ENCODE data around the gene TOR1AIP2. TPM values are rescaled to one million over a fixed set of nuclear protein-coding genes. Genes with fewer than 3 reads are reported as not detected.

The TOR1AIP2 gene
- total RNA-seq, 1 experiment from 2014 or later: 142 TPM

GRCh38 chr1:179867493-179868330, 9.9 kb downstream of the TOR1AIP2 start:
- peaks cover 65% of the 10 kb centered on the region for H3K36me3 ChIP-seq (ENCODE audit: low read depth)
- peak in 1 of 2 experiments; percentile 24 for DNase-seq
- H3K4me1 ChIP-seq (replicated peaks; ENCODE audit: insufficient read depth): no peaks in the 10 kb centered on the region
- no peak overlapping the region for H2AFZ ChIP-seq
- no peaks in the 10 kb centered on the region for H3K9me2 ChIP-seq (ENCODE audit: insufficient read depth)
- H3F3A ChIP-seq (ENCODE audit: insufficient read depth, low read depth): no peaks in the 10 kb centered on the region; the same call in 1 of the 2 replicates
- TF ChIP-seq EZH2 (IDR thresholded peaks at IDR 0.05; ENCODE audit: low read depth) (no peak), CTCF (conservative IDR thresholded peaks at IDR 0.05) (peak; percentile 78)
- no peaks in the 10 kb centered on the region for H3K27me3 ChIP-seq (ENCODE audit: insufficient read depth, low read depth)
- no TSS peak for BruUV-seq (replicated peaks)
- no peaks in the 10 kb centered on the region for H3K9me3 ChIP-seq (ENCODE audit: insufficient read depth, low read depth)
- H3K27ac ChIP-seq: no peak overlapping the region
- H3K4me3 ChIP-seq: no peak overlapping the region
- CTCF ChIA-PET: interaction anchor here (0.7 to 0.8 kb wide), 2 partner anchors 10 to 311 kb away, joined by 3 read pairs; partner anchors contain the start of gene TOR1AIP2
- peaks cover 81% of the 10 kb centered on the region for H4K20me1 ChIP-seq (ENCODE audit: insufficient read depth)
- intact Hi-C loops (cut with micrococcal nuclease; ENCODE audit: unreplicated experiment): loop anchor here (1.0 to 10.0 kb wide), 2 partner anchors 167 to 312 kb away; no protein-coding TSS in a partner anchor
- no peak overlapping the region for H3K4me2 ChIP-seq
- peaks cover 75% of the 10 kb centered on the region for H3K79me2 ChIP-seq (ENCODE audit: low read depth)
- POLR2A ChIA-PET (ENCODE audit: unreplicated experiment): interaction anchor here (0.6 to 0.7 kb wide), 2 partner anchors 15 to 70 kb away, joined by 6 to 10 read pairs; partner anchors contain the start of gene TOR1AIP1

GRCh38 chr1:179866616-179867015, 11.0 kb downstream of the TOR1AIP2 start:
- H3K27ac ChIP-seq: no peak overlapping the region
- H3K9me2 ChIP-seq (ENCODE audit: insufficient read depth): no peaks in the 10 kb centered on the region
- H3K36me3 ChIP-seq (ENCODE audit: low read depth): peaks cover 68% of the 10 kb centered on the region
- no peaks in the 10 kb centered on the region for H3K9me3 ChIP-seq (ENCODE audit: insufficient read depth, low read depth)
- POLR2A ChIA-PET (ENCODE audit: unreplicated experiment): no interaction called here
- no peak overlapping the region for H3K4me2 ChIP-seq
- H3K27me3 ChIP-seq (ENCODE audit: insufficient read depth, low read depth): no peaks in the 10 kb centered on the region
- no TSS peak for BruUV-seq (replicated peaks)
- H4K20me1 ChIP-seq (ENCODE audit: insufficient read depth): peaks cover 78% of the 10 kb centered on the region
- H2AFZ ChIP-seq: no peak overlapping the region
- H3F3A ChIP-seq (ENCODE audit: insufficient read depth, low read depth): 0 out of 2 replicates have a peak, but pooled peaks cover 5% of the 10 kb centered on the region
- H3K4me3 ChIP-seq: no peak overlapping the region
- no peak for DNase-seq
- no peaks in the 10 kb centered on the region for H3K4me1 ChIP-seq (replicated peaks; ENCODE audit: insufficient read depth)
- H3K79me2 ChIP-seq (ENCODE audit: low read depth): peaks cover 68% of the 10 kb centered on the region
- TF ChIP-seq CTCF (conservative IDR thresholded peaks at IDR 0.05) (no peak), EZH2 (IDR thresholded peaks at IDR 0.05; ENCODE audit: low read depth) (no peak)
- intact Hi-C loops (cut with micrococcal nuclease; ENCODE audit: unreplicated experiment): loop anchor here (1.0 to 10.0 kb wide), 2 partner anchors 168 to 313 kb away; no protein-coding TSS in a partner anchor
- CTCF ChIA-PET: no interaction called here

GRCh38 chr1:179865377-179865776, 12.2 kb downstream of the TOR1AIP2 start:
- Histone ChIP-seq H3K27ac (no peak overlapping the region), H3K9me2 (ENCODE audit: insufficient read depth) (no peaks in the 10 kb centered on the region), H3K79me2 (ENCODE audit: low read depth) (peaks cover 56% of the 10 kb centered on the region), H3K9me3 (ENCODE audit: insufficient read depth, low read depth) (no peaks in the 10 kb centered on the region), H3K27me3 (ENCODE audit: insufficient read depth, low read depth) (no peaks in the 10 kb centered on the region), H3F3A (ENCODE audit: insufficient read depth, low read depth) (0 out of 2 replicates have a peak, but pooled peaks cover 5% of the 10 kb centered on the region), H4K20me1 (ENCODE audit: insufficient read depth) (peaks cover 73% of the 10 kb centered on the region), H3K4me2 (no peak overlapping the region), H2AFZ (no peak overlapping the region), H3K4me3 (no peak overlapping the region), H3K4me1 (replicated peaks; ENCODE audit: insufficient read depth) (no peaks in the 10 kb centered on the region), H3K36me3 (ENCODE audit: low read depth) (peaks cover 60% of the 10 kb centered on the region)
- intact Hi-C loops (cut with micrococcal nuclease; ENCODE audit: unreplicated experiment): loop anchor here (10.0 kb wide), 1 partner anchor 169 kb away; no protein-coding TSS in a partner anchor
- BruUV-seq (replicated peaks): no TSS peak
- ChIA-PET POLR2A (ENCODE audit: unreplicated experiment) (interaction anchor here (0.5 kb wide), 1 partner anchor 695 kb away, joined by 3 read pairs; no protein-coding TSS in a partner anchor), CTCF (no interaction called here)
- DNase-seq: no peak
- TF ChIP-seq CTCF (conservative IDR thresholded peaks at IDR 0.05): no peak
- no peak for TF ChIP-seq EZH2 (IDR thresholded peaks at IDR 0.05; ENCODE audit: low read depth)

Data from PC-9 (cell line).